Transverse colon (tissue), 4 donors: ENCODE data around the gene CEBPB.

Source experiments
- CTCF ChIP-seq, 5 experiments: fragments of 200-600 bp in 3 of 5; fragments of 450-650 bp in 2 of 5; sonication (generic) in 3 of 5; IDR thresholded peaks; 1 replicate in 2 of 5; 2 replicates in 3 of 5; pipeline ENCODE4 v1.5.1; 2016 to 2017; ENCODE audit warnings: antibody characterized with exemption in 5 of 5, inconsistent platforms in 3 of 5, mild to moderate bottlenecking in 2 of 5, moderate library complexity in 1 of 5
- EP300 ChIP-seq: sonication (generic); formaldehyde crosslinking; IDR thresholded peaks from one replicate; pipeline ENCODE4 v1.6.1; 2017; ENCODE audit warnings: antibody characterized with exemption, low read depth
- POLR2A ChIP-seq: fragments of 450-650 bp; IDR thresholded peaks from one replicate; pipeline ENCODE4 v1.6.1; 2016; ENCODE audit warnings: antibody characterized with exemption, mild to moderate bottlenecking, moderate library complexity
- POLR2AphosphoS5 ChIP-seq, 3 donors: sonication (generic); formaldehyde crosslinking; IDR thresholded peaks; one replicate each; pipeline ENCODE4 v1.6.1; 2016; ENCODE audit warnings: antibody characterized with exemption in 3 of 3

GRCh38 chr20:50222309-50223038, 31.8 kb downstream of the CEBPB start:
- no peak for TF ChIP-seq EP300
- TF ChIP-seq POLR2A = no peak
- no peak for TF ChIP-seq CTCF (IDR thresholded peaks at IDR 0.05)
- TF ChIP-seq POLR2AphosphoS5 (IDR thresholded peaks at IDR 0.05) = no peak
